SIG-M5 treated with dmso at 0.1 percent for 504 hours (cell line): Measurements from ENCODE around the gene CCDC185.
"Not testable (repeated sequence)": the region's sequence is repeated elsewhere in the genome, so short reads cannot be mapped to it uniquely, and the experiment has no call there.

ENCODE experiments used
- DNase-seq: peaks from one replicate; lab custom pipeline; 2025; ENCODE audit not compliant: unreplicated experiment; lab: John Stamatoyannopoulos, UW

Gene CCDC185

DNA sequence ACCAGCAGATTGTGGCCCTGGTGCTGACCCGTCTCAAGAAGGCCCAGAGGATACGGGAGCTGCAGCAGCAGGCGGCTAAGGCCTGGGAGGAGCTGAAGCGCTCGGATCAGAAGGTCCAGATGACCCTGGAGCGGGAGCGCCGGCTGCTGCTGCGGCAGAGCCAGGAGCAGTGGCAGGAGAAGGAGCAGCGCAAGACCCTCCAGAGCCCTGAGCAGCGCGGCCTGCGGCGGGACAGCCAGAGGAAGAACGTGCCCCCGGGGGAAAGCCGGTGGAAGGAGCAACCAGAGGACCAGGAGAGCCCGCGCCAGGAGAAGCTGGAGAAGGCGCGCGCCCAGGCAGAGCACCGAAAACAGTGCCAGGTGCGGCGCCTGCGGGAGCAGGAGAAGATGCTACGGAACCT, 1.0 kb downstream of the CCDC185 start:
- no peak for DNase-seq

DNA sequence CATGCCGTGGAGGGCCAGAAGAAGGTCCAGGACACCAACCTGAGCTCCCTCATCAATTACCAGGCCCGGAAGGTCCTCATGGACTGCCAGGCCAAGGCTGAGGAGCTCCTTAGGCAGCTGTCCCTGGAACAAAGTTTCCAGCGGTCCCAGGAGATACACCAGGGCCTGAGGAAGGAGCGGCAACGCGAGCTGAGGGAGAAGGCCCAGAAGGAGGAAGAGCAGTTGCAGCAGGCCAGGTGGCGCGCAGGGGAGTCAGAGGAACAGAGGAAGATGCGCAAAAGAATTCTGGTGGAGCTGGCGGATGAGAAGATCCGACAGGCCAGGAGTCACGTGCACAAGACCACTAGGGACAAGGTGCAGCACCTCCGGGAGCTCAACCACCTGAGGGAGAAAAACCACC, 1.5 kb downstream of the CCDC185 start:
- DNase-seq: no peak

DNA sequence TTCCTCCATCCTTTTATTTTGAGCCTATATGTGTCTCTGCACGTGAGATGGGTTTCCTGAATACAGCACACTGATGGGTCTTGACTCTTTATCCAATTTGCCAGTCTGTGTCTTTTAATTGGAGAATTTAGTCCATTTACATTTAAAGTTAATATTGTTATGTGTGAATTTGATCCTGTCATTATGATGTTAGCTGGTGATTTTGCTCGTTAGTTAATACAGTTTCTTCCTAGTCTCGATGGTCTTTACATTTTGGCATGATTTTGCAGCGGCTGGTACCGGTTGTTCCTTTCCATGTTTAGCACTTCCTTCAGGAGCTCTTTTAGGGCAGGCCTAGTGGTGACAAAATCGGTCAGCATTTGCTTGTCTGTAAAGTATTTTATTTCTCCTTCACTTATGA, 6.2 kb downstream of the CCDC185 start:
- DNase-seq: not testable (repeated sequence)

DNA sequence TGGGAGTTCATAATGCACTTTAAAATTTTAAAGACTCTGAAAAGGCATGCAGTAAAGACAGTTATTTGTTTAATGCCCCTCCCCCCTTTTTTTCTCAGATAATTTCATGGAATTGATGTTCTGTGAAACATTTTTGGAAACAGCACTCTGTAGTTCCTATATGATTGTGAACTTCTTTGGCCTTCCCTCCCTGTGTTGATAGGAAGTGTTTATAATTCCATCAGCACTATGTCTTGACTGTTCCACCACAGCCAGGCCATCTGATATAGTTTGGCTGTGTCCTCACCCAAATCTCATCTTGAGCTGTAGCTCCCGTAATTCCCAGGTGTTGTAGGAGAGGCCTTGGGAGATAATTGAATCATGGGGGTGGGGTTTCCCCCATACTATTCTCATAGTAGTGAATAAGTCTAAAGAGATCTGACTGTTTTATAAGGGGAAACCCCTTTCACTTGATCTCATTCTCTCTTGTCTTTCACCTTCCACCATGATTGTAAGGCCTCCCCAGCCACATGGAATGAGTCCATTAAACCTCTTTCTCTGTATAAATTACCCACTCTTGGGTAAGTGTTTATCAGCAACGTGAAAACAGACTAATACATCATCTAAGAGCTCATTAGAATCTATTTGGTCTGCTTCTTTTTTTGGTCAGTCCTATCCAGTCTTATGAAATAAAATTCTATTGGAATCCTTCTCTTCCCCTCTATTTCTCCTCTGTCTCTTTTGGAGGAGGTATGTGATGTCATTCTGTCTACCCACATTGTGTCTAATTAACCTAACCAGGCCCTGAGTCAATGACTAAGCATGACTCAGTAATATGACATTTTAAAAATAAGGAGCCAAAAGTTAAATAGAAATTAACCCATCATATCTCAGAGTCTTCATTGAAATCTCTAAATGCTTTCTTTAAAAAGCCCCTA, 8.9 kb downstream of the CCDC185 start:
- DNase-seq: no peak

DNA sequence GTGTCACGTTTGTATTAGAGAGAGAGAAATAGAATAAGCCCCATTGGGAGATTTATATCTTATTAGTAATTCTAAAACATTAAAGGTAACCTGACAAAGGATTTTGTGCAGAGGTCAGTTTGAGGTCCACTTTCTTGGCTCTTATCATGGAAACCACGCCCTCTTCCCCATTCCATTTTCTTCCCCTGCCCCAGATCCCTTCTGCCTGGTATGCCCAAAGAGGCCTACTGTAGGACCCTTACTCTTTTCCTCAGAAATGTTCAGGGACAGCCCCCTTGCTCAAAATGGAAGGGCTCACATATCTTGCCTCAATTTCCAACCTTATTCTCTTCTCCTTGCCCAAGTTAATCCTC, 9.6 kb downstream of the CCDC185 start:
- DNase-seq: no peak

DNA sequence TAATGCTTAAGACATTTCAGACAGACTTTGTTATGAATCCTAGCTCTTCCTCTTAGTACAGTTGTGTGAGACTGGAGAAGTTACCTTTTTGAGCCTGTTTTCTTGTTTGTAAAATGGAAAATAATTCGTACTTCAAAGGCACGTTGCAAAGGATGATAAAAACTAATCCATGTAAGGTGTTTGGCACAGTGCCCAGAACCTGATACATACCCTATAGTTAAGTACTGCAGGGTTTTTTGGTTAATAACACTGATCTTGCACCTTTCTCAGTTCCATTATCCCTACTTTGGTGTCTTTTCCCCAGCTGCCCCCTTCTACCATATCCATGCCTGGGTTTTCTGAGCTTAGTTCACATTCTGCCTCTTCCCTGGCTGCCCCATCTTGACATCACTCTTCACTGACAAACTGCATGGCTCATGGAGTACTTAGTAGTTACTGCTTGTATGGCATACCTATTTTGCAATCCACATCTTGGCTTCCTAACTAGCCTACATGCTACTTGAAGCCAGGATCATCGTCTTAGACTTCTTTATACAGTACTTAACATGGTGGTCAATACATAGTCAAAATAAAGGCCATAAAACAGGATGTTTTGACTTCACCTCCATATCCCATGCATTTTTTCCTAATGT, 10.1 kb downstream of the CCDC185 start:
- DNase-seq: no peak

DNA sequence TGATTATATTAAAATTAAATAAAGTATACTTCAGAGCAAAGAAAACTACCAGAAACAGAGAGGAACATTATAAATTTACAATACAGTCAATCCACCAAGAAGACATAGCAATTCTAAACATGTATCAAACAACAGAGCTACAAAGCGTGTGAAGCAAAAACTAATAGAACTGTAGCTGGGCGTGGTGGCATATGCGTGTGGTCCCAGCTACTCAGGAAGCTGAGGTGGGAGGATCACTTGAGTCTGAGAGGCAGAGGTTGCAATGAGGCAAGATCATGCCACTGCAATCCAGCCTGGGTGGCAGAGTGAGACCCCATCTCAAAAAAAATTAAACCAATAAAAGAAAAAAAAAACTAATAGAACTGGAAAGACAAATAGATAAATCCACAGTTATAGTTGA, 12.3 kb downstream of the CCDC185 start:
- no peak for DNase-seq

DNA sequence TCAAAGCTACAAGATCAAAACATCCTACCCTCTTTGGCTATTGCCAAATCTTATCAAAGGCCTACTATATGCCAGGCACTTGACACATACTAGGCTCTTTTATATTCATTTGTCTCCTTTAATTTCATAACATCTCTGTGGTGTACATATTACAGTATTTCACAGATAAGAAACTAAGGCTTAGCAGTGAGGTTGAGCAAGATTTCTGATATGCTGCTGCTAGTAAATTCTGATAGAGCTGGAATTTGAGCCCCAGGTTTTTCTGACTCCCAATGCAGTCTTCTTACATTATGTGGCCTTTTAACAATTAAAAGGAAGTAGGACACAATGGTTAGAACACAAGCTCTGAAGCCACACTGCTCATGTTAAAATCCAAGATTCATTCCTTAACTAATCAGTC, 16.8 kb downstream of the CCDC185 start:
- DNase-seq: no peak

DNA sequence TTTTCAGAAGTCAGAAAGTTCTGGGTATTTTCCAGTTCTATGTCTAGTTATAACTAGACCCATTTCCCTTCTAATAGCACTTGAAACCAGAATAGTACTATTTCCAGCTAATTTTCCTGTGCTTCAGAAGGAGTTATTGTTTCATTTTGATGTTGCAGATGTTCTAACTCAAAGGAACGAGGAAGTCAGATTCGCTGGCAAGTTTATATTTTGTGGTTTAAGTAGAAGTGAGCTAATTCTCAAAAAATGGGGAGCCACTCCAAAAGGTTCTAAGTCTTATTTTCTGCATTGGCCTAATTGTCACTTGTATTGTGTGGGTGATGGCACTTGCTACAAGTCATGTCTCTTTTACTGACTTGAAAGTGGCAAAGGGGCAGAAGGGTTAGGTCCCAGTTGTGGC, 18.1 kb downstream of the CCDC185 start:
- no peak for DNase-seq

DNA sequence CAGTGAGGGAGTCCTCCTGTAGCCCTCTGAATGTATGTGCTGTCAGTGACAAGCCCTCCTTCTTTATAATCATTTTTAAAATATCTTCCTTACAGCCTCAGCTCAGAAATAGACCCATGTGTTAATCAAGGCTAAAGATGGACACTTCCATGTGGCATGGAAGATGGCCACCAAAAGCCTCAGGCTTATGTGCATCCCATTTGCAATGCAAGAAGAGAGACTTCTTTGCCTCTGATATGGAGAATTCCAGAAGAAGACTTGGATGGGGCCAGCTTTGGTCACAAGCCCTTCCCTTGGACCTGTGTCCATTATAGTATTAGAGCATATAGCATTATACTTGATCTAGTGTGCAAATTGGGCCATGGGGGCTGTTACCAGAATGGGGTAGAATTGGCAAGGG, 18.5 kb downstream of the CCDC185 start:
- no peak for DNase-seq

DNA sequence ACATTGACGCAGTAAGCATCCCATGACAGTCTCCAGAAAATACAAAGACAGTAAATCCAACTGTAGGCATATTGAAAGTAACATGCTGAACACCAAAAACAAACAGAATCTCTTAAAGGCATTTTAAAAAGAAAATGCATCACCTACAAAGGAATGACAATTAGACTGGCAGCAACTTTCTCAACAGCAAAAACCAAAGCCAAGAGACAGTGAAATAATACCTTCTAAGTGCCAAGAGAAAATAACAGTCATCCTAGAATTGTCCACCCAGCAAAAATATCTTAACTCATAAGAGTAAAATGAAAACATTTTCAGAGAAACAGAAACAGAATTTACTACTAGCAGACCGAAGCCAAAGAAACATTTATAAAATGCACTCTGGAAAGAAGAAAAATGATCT, 20.0 kb downstream of the CCDC185 start:
- DNase-seq: no peak

DNA sequence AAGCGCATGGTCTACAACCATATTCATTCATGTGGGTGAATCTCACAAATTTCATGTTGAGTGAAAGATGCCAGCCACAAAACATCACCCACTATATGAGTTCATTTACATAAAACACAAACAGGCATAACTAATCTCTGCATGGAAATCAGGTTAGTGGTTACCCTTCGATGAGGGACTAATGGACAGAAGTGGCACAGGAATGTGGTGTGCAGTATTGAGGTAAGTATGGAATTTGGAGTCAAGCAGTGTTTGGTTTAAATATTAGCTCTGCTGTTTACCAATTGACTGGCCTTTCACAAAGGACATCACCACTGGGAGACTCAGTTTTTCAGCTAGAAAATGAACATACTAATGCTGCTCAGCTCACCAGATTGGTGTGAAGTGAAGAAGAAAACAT, 24.2 kb downstream of the CCDC185 start:
- no peak for DNase-seq

DNA sequence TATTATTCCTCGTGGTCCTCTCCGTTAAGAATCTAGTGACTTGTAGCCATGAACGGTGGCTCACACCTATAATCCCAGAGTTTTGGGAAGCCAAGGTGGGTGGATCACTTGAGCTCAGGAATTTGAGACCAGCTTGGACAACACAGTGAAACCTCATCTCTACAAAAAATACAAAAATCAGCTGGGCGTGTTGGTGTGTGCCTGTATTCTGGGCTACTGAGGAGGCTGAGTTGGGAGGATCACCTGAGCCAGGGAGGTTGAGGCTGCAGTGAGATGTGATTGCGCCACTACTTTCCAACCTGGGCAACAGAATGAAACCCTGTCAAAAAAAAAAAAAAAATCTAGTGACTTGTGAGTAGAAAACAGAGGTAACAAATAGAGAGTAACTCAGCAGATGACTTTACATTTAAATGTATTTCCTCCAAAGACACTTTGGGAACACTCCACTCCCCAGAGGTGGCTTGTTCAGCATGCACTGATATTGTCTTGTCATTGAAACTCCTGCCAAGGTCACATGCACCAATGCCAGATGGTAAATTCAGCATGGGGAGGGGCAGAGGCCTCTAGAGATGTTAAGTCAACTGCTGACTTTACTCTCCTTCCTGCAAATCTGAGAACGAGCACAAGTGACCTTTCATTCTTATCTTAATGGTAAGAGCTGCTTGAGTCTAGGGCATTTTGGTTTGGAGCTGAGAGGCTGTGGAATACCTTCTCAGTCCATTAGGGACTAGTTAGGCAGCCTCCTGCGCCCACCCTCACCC, 24.9 kb downstream of the CCDC185 start:
- DNase-seq: no peak

DNA sequence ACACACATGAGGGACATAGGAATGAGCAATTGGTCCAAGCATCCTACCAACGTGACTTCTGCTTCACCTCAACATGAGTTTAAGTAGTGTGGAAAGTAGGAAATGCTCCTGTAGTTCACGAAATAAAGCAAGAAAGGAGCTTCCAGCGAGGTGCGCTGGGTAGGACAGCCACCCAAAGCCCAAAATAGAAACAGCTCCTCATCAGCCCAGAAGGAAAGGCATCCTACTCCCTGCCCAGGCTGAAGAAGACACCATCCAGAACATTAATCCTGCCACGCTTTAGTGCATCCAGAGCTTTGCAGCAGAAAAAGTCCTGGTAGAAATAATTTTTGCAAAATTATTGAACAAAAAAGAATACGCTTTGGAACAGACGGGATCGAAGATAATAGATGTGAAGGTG, 25.9 kb downstream of the CCDC185 start:
- no peak for DNase-seq

DNA sequence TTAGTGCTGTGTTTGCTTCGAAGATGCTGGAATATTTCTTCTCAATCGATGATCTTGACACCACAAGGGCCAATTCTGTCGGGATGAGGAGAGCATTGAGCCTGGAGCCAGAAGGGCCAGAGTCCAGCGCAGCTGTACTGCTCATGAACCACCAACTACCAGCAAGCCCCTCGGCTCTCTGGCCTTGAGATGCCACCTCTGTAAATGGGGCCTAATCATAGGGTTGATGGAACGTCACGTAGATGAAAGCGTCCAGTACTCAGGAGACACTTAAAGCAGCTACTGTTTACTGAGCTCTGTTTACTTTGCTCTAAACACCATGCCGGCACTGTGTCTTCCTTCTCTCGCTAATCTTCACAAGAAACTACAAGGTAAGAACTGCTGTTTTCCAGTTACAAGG, 26.3 kb downstream of the CCDC185 start:
- no peak for DNase-seq

DNA sequence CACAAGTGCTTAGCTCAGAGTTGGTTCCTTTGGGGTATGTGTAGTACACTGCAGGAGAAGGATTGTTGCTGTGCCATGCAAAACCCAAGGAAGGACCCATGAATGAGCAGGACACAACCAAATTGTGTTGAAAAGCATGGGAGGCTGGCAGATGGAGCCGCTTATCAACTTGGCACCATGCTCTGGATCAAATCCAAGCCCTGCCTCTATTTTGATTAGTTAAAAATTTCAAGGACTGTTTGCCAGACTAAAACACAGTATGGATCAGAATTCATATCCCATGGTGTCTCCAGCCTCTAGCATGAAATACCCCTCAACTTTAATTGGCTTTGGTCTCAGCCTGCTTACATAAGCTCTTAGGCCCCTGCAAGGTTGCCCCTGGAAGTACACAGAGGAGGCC, 27.8 kb downstream of the CCDC185 start:
- DNase-seq: no peak

DNA sequence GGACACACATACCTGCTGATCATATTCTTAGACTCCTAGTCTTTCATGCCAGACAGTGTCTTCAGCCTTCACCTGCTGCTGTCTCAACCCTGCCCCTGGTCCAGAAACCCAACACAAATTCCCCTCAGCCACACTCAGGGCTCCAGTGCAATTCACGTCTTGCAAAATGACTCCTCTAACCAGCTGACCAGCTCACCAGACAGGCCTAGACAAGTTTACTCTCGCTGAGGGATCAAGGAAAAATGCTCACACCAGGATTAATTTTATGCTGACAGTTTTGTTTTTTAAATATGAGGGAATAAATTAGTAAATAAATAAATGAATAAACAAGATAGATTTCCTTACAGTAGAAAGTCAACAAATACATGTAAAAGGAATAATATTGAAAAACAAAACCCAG, 28.5 kb downstream of the CCDC185 start:
- DNase-seq: no peak

DNA sequence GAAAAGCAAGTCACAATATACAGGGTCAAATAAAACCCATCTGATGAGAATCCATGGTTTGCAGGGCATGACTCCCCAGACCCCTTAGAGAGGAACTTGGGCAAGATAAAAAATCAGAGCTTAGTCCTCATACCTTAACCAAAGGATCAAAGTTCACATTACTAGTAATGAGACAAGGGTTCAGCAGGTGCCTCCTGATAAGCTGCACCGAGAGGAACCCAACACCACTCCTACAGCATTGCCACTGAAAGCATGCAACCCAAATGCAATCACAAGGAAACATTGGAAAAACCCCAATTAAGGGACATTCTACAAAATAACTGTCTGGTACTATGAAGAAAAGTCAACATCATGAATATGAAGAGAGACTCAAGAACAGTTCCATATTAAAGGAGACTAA, 29.7 kb downstream of the CCDC185 start:
- DNase-seq: no peak

DNA sequence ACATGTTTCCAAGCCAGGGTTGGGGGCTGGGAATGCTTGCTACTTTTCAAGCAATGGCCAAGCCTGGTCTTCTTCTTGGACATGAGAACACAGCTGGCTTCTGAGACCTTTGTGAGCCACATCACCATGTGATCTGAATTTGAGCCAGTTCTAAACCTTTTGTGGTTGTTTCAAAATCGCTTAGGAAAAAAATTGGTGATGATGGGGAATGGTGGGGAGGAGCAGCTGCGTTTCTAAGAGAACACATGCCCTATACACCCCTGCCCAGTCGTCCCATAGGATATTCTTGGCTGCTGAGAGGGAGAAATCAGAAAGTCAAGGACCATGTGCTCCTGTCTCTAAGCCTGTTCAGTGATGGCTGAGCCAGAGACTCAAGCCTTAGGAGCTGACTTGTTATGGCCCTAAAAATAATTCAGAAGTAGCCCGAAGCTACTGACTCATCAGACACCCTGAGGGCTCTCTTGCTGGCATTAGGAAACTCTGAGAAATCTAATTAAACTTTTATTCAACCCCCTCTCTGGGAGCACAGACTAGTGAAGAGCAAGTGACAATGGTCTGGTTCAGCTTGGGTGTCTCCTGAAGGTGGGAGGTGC, 30.5 kb downstream of the CCDC185 start:
- DNase-seq: no peak

DNA sequence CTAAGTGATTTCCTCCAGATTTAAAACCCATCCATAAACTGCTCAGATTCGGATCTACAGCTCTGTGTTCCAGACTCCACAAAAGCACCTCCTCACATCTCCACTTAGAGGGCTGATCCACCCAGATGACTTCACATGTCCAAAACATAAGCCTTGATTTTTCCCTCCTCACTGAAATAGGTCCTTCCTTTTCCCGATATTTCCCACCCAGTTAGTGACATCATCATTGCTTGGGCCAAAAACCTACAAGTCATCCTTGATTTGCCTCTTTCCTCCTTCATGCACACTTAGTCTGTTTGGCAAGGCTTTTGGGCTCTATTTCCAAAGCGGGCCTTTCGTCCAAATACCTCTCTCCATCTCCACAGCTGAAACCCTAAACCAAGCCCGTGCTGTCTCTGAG, 32.3 kb downstream of the CCDC185 start:
- DNase-seq: no peak

DNA sequence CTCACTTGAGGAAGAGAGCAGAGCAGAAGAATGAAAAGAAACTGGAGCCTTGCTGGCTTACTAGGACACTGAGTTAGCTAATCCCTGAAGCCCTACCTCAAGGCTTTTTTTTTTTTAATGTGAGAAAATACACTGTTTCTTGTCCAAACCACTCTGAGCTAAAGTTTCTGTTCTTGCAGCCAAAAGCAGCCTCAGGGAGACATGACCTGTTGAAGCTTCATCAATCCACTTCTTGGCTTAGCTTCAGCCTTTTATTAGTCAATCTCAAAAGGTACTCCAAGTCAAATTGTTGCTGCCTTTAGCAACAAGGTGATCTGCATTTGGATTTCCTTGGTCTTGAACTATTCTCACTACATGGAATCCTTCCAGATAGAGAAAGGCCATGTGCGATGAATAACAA, 33.7 kb downstream of the CCDC185 start:
- DNase-seq: no peak

DNA sequence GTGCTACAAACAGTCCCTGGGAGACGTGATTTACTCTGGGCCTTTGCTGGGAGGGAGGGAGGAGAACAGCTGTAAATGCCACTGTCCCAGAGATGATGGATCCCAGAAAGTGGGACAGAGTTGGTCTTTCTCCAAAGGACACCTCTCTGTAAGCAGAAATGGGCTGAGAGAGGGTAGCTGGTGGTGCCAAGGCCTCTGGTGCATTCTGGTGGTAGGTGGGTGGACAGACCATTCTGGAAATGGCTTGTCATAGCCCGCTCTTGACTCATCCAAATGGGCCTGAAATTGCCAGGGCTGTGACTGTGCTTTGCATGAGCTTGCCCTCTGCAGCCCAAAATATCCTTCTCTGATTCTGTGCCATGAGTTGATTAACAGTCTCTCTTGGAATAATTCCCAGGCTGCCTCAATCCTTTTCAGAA, 36.1 kb downstream of the CCDC185 start:
- no peak for DNase-seq
